ENCODE results near the gene EFCAB6. TPM values are rescaled to one million over a fixed set of nuclear protein-coding genes. Genes with fewer than 3 reads are reported as not detected.

EFCAB6 gene
- total and polyA plus RNA-seq, 10 of the 15 experiments (the other 5 are each of a cell fraction or from before 2014, with no cell fraction given) = 0.05 to 0.42 (median 0.19) TPM

- TF ChIP-seq, protein P1, sequence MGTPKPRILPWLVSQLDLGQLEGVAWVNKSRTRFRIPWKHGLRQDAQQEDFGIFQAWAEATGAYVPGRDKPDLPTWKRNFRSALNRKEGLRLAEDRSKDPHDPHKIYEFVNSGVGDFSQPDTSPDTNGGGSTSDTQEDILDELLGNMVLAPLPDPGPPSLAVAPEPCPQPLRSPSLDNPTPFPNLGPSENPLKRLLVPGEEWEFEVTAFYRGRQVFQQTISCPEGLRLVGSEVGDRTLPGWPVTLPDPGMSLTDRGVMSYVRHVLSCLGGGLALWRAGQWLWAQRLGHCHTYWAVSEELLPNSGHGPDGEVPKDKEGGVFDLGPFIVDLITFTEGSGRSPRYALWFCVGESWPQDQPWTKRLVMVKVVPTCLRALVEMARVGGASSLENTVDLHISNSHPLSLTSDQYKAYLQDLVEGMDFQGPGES (IDR thresholded peaks at IDR 0.05) = no peak
- TF ChIP-seq ETV6 (conservative IDR thresholded peaks at IDR 0.05 in 1 of 2, IDR thresholded peaks at IDR 0.05 in 1 of 2; ENCODE audit: borderline replicate concordance in 1 of 2, low read depth in 1 of 2) (no peak), PML (IDR thresholded peaks at IDR 0.05; ENCODE audit: low read length) (no peak), USF2 (IDR thresholded peaks at IDR 0.05; ENCODE audit: borderline replicate concordance, low read depth, low read length) (no peak), MXI1 (IDR thresholded peaks at IDR 0.05; ENCODE audit: low read depth, low read length) (no peak), ZZZ3 (IDR thresholded peaks at IDR 0.05; ENCODE audit: control insufficient read depth, insufficient read length, low read depth) (no peak), STAT3 (IDR thresholded peaks at IDR 0.05; ENCODE audit: low read depth, low read length) (no peak), MEF2A (IDR thresholded peaks at IDR 0.05; ENCODE audit: insufficient read depth, low read depth, low read length) (no peak)
- TF ChIP-seq, protein P2, sequence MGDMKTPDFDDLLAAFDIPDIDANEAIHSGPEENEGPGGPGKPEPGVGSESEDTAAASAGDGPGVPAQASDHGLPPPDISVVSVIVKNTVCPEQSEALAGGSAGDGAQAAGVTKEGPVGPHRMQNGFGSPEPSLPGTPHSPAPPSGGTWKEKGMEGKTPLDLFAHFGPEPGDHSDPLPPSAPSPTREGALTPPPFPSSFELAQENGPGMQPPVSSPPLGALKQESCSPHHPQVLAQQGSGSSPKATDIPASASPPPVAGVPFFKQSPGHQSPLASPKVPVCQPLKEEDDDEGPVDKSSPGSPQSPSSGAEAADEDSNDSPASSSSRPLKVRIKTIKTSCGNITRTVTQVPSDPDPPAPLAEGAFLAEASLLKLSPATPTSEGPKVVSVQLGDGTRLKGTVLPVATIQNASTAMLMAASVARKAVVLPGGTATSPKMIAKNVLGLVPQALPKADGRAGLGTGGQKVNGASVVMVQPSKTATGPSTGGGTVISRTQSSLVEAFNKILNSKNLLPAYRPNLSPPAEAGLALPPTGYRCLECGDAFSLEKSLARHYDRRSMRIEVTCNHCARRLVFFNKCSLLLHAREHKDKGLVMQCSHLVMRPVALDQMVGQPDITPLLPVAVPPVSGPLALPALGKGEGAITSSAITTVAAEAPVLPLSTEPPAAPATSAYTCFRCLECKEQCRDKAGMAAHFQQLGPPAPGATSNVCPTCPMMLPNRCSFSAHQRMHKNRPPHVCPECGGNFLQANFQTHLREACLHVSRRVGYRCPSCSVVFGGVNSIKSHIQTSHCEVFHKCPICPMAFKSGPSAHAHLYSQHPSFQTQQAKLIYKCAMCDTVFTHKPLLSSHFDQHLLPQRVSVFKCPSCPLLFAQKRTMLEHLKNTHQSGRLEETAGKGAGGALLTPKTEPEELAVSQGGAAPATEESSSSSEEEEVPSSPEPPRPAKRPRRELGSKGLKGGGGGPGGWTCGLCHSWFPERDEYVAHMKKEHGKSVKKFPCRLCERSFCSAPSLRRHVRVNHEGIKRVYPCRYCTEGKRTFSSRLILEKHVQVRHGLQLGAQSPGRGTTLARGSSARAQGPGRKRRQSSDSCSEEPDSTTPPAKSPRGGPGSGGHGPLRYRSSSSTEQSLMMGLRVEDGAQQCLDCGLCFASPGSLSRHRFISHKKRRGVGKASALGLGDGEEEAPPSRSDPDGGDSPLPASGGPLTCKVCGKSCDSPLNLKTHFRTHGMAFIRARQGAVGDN (IDR thresholded peaks at IDR 0.05) = no peak
- TF ChIP-seq, protein P3, sequence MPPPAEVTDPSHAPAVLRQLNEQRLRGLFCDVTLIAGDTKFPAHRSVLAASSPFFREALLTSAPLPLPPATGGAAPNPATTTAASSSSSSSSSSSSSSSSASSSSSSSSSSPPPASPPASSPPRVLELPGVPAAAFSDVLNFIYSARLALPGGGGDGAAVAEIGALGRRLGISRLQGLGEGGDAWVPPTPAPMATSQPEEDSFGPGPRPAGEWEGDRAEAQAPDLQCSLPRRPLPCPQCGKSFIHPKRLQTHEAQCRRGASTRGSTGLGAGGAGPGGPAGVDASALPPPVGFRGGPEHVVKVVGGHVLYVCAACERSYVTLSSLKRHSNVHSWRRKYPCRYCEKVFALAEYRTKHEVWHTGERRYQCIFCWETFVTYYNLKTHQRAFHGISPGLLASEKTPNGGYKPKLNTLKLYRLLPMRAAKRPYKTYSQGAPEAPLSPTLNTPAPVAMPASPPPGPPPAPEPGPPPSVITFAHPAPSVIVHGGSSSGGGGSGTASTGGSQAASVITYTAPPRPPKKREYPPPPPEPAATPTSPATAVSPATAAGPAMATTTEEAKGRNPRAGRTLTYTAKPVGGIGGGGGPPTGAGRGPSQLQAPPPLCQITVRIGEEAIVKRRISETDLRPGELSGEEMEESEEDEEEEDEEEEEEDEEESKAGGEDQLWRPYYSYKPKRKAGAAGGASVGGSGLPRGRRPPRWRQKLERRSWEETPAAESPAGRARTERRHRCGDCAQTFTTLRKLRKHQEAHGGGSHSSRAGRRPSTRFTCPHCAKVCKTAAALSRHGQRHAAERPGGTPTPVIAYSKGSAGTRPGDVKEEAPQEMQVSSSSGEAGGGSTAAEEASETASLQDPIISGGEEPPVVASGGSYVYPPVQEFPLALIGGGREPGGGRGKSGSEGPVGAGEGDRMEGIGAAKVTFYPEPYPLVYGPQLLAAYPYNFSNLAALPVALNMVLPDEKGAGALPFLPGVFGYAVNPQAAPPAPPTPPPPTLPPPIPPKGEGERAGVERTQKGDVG (CRISPR knock-in tag; IDR thresholded peaks at IDR 0.05) = no peak
- TF ChIP-seq, protein P4, sequence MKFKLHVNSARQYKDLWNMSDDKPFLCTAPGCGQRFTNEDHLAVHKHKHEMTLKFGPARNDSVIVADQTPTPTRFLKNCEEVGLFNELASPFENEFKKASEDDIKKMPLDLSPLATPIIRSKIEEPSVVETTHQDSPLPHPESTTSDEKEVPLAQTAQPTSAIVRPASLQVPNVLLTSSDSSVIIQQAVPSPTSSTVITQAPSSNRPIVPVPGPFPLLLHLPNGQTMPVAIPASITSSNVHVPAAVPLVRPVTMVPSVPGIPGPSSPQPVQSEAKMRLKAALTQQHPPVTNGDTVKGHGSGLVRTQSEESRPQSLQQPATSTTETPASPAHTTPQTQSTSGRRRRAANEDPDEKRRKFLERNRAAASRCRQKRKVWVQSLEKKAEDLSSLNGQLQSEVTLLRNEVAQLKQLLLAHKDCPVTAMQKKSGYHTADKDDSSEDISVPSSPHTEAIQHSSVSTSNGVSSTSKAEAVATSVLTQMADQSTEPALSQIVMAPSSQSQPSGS (IDR thresholded peaks at IDR 0.05; ENCODE audit: low read length) = no peak
These were observed 285.2 kb downstream of the EFCAB6 start (continued) for GRCh38 chr22:43526946-43527345.

Data from GM12878 (cell line).